T-helper 2 cell (primary cell): ENCODE measurements around the gene MINPP1.
"Not testable (repeated sequence)": the region's sequence is repeated elsewhere in the genome, so short reads cannot be mapped to it uniquely, and the experiment has no call there.

Source experiments
- DNase-seq, 5 experiments: peaks; one replicate each; pipeline versions ENCODE4 v3.0.0 to v3.0.0-alpha.2; 2012 to 2022
- total RNA-seq, 2 donors: gene quantifications; one replicate each; lab custom pipeline; 2026; lab: John Stamatoyannopoulos, UW

The MINPP1 gene, protein sequence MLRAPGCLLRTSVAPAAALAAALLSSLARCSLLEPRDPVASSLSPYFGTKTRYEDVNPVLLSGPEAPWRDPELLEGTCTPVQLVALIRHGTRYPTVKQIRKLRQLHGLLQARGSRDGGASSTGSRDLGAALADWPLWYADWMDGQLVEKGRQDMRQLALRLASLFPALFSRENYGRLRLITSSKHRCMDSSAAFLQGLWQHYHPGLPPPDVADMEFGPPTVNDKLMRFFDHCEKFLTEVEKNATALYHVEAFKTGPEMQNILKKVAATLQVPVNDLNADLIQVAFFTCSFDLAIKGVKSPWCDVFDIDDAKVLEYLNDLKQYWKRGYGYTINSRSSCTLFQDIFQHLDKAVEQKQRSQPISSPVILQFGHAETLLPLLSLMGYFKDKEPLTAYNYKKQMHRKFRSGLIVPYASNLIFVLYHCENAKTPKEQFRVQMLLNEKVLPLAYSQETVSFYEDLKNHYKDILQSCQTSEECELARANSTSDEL
- 2.2 to 5.5 reads per million in 2 donors for total RNA-seq

DNA sequence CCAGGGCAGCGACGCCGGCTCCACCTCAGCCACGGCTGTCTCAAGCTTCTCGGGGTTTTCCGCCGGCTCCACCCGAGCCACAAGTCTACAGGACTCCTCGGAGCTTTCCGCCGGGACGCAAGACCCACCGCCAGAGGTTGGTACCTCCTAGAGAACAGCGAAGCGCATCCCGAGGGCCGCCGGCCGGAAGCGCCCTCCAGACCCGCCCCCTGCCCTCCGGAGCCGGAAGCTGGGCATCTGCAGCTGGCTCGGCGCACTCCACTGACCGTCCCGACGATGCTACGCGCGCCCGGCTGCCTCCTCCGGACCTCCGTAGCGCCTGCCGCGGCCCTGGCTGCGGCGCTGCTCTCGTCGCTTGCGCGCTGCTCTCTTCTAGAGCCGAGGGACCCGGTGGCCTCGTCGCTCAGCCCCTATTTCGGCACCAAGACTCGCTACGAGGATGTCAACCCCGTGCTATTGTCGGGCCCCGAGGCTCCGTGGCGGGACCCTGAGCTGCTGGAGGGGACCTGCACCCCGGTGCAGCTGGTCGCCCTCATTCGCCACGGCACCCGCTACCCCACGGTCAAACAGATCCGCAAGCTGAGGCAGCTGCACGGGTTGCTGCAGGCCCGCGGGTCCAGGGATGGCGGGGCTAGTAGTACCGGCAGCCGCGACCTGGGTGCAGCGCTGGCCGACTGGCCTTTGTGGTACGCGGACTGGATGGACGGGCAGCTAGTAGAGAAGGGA lies at the start of gene MINPP1:
TSS of gene MINPP1 (plus strand) at position 254 of the 726 bp plus-strand sequence. CDS start at position 277, 23 bp downstream.
- peak; percentile 25 to 78 (median 58) for DNase-seq

DNA sequence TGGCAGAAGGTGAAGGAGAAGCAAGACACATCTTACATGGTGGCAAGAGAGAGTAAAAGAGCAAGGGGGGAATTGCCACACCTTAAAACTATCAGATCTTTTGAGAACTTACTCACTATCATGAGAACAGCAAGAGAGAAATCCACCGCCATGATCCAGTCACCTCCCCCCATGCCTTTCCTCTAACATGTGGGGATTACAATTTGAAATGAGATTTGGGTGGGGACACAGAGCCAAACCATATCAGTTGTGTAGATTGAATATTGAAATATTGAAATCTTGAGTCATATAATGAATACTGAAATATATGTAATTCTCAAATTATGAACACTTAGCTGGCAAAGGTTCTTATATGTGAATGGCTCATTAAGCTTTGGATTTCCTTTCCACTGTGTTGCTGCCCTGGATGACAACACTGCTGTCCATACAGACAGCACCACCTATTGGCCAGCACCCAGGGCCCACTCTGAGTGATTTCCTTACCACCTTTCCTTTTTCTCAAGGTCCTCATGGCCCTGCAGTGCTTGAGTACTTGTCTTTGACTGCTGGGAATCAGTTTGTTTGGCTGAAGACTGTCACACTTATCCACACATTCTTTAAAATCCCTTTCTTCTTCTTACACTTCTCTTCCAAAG lies 48.0 kb upstream of the MINPP1 start:
- not testable (repeated sequence) for DNase-seq

DNA sequence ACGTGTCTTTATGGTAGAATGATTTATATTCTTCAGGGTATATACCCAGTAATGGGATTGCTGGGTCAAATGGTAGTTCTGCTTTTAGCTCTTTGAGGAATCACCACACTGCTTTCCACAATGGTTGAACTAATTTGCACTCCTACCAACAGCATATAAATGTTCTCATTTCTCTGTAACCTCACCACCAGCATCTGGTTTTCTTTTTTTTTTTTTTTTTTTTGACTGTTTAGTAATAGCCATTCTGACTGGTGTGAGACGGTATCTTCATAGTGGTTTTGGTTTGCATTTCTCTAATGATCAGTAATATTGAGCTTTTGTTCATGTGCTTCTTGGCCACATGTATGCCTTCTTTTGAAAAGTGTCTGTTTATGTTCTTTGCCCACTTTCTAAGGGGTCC lies 42.9 kb upstream of the MINPP1 start:
- not testable (repeated sequence) for DNase-seq

DNA sequence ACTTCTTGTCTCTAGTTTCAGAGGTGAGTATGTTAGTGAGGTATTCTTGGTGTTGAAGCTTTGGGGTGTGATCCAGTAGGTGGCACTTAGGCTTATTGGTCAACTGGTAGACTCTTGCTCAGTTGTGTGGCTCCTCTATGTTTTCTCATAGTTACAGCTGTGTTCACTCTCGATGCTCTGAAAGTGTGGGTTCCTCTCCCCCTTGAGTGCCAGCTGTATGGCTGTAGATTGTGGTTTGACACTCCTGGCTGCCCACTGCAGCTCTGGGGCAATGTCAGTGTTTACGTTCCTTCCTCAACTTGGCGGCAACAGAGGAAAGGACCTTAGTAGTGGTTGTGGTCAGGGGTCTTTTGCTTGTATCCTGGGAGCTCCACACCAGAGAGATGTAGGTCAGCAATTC lies 37.8 kb upstream of the MINPP1 start:
- DNase-seq = not testable (repeated sequence)

DNA sequence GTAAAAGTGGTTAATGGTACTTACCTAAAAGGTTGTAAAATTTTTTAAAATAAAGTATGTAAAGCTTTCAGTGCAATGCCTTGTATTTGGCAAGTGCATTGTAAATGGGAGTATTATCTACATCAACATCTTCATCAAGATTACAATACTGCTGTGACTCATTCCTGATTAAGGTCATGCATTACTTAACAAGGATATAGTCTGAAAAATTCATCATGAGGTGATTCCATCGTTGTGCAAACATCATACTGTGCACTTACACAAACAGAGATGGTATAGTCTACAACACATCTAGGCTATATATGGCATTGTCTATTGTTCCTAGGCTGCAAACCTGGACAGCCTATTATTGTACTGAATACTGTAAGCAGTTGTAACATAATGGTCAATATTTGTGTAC lies 16.0 kb upstream of the MINPP1 start:
- not testable (repeated sequence) for DNase-seq

DNA sequence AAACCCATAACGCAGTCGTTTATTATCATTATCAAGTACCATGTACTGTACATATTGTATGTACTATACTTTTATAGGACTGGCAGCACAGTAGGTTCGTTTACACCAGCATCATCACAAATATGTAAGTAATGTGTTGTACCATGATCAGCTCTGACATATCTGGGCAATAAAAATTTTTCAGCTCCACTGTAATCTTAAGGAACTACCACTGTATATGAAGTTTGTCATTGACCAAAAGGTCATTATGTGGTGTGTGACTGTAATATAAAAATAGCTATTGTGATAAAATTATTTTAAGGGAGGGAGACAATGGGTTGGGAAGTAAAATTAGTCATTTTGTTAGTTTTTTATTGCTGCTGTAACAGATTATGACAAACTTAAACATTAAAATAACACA lies 14.4 kb upstream of the MINPP1 start:
- not testable (repeated sequence) for DNase-seq

DNA sequence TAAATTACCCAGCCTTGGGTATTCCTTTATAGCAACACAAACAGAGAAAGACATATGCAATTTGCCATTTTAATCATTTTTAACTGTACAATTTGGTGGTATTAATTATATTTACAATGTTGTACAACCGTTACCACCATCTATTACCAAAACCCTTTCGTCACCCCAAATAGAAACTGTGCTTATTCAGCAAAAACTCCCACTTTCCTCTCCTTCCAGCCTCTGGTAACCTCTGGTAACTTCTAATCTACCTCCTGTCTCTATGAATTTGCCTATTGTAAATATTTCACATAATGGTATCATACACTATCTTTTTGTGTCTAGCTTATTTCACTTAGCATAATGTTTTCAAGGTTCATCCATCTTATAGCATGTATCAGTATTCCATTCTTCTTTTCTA lies 12.2 kb upstream of the MINPP1 start:
- DNase-seq = not testable (repeated sequence)

DNA sequence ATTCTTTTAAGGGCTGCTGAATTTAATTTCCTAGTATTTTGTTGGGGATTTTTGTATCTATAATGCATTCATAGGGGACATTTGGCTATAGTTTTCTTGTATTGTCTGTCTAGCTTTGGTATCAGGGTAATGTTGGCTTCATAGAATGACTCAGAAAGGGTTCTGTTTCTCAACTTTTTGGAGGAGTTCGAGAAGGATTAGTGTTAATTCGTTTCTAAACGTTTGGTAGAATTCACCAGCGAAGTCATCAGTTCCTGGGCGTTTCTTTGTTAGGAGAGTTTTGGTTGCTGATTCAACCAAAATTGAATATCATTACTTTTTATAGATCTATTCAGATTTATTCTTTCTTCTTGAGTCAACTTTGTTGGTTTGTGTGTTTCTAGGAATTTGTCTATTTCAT lies 9.2 kb upstream of the MINPP1 start:
- not testable (repeated sequence) for DNase-seq

DNA sequence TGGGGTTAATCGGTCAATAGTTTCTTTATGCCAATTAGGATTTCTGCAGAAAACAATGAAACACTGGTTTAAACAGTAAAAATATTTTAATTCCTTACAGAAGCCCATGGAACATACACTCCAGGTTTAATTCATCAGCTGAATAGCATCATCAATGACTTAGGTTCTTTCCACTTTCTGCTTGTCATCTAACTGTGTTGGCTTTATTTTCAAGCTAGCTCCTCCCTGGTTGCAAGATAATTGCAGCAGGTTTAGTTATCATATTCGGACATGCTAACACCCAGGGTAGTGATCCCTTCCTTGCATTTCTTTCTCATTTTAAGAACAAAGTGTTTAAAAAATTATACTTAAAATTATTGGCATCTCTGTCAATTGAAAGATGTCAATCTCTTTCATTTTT lies 7.3 kb upstream of the MINPP1 start:
- DNase-seq = not testable (repeated sequence)

DNA sequence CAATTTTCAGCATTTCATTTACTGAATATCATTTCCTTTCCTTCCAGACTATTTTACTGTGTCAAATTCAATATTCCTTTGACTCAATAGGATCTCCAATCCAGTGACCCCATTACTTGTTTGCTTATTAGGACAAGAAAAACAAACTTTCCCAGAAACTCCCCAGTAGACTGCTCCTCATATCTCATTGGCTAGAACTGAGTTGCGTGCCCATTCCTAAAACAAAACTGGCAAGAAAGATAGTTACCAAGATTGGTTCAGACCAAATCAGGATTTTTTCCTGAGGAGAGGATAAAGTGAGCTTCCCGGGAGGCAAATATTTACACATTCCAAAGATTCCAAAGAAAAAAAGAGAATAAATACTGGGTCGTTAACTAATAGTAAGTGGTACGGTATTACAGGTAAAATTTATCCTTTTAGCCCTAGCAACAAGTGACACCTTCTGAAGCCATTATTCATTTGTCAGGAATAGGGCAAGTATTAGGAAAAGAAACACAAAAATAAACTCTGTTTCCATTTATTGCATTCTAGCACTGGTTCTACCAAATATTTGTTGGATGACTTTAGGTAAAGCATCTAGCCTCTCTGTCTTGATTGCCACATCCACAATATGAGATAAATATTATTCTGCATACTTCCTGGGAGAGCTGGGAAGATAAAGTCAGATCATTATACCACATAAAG lies 6.4 kb upstream of the MINPP1 start:
- DNase-seq = not testable (repeated sequence)

DNA sequence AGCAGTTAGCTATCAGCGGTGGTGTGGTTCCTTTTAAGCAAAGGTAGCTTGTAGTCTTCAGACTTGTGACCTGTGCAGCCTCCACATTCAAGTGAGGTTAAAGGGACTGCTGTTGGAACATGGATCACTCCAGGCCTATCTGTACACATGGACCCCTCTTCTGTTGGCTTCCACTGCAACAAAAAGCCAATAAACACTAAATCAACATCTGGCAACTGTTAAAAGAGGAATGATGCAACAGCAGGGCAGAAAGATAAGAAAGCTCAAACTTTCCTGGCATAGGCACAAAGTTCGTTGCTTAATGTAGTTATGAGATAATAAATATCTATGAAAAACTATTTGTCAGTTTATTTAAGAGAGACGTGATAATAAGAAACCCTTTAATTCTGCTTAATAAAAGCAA lies 4.0 kb upstream of the MINPP1 start:
- no peak for DNase-seq

DNA sequence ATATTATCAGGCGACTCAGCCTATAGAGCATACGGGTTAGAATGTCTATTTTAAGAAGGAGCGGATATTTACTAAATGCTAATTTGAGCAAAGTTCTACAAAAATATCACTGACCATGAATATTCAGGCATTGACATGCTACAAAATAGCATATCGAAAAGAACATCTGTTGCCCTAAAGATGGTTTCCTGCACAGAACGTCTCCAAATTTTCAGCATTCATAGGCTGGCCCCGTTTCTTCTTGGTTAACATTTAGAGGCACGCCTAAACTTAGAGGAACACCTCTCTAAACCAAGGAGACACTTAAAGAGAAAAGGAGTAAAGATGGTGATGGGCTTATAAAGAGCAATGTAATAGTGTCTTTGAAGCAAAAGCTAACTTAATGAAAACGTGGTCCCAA lies 1.3 kb upstream of the MINPP1 start:
- DNase-seq = no peak

DNA sequence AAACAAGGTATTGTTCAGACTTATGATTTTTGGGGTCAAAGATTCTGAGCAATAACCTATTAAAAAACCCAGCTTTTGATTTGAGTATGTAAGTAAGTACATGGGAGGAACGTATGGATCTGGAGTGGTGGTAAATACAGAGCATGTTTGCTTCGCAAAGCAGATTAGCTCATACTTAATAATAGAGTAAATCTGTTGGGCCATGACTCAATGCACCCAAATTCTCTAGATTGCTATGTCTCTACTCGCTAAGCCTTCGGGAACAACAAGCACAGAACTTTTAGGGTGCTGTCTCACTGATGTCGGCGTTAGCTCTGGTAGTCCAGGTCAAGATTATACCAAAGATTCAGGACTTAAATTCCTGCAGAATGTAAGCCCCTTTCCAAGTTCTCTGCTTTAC lies 807 bp upstream of the MINPP1 start:
- no peak for DNase-seq

DNA sequence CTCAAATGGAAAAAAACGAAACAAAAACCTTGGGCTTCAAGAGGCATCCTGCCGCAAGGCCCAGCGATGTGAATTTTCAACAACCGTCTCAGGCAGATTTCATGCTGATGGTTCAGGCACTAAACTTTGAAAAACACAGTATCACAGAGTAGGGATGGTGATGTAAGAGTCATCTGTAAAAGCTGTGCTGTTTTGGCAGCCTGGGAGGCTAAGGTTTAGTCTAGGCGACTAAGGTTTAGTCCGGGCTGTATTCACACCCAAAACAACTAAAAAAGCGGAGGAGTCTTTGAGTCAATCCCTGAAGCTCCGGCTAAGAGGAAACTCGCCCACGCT lies 420 bp upstream of the MINPP1 start:
- no peak for DNase-seq

DNA sequence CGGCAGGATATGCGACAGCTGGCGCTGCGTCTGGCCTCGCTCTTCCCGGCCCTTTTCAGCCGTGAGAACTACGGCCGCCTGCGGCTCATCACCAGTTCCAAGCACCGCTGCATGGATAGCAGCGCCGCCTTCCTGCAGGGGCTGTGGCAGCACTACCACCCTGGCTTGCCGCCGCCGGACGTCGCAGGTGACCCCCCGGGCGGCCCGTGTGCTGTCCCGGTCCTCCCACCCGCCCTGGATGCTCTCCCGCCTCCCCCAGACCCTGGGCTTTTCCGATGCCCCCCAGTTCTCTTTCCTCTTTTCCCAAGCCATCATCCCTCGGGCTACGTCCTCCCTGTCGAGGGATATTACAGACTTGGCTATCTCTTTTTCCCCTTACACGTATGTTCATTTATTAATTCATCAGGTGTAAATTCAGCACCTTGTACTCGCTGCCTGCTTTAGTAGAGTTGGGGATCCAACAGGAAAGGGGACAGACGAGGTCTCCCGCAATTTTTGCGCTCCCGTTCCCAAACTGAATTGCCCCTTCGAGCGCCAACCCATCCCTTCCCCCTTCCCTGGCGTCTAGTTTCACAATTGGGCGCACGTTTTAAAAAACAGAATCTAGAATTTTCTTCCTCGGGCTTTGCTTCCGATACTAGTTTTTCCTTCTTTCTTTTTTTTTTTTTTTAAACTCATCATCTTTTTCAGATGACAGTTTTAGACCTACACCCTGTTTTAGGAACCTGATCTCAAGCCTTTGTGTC lies 846 bp downstream of the MINPP1 start:
- peak in 4 of 5 experiments; percentile 9 to 58 (median 15) for DNase-seq

DNA sequence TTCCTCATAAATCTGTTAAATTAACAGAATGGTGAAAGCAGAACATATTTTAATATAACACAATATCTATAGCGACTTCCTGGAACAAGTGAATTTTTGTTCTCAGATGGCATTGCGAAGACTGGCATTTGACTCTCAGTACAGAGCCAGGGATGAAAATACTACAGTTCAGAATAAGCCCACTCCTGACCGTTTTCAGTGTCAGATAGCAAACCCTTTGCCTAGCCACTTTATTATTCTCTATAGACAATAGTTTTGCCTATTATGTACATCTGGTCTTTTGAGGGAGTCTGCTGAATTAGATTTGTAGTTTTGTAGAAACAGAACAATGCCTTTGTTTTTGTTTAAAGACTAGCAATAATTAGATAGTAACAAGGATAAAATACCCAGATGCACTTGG lies 2.3 kb downstream of the MINPP1 start:
- no peak for DNase-seq

DNA sequence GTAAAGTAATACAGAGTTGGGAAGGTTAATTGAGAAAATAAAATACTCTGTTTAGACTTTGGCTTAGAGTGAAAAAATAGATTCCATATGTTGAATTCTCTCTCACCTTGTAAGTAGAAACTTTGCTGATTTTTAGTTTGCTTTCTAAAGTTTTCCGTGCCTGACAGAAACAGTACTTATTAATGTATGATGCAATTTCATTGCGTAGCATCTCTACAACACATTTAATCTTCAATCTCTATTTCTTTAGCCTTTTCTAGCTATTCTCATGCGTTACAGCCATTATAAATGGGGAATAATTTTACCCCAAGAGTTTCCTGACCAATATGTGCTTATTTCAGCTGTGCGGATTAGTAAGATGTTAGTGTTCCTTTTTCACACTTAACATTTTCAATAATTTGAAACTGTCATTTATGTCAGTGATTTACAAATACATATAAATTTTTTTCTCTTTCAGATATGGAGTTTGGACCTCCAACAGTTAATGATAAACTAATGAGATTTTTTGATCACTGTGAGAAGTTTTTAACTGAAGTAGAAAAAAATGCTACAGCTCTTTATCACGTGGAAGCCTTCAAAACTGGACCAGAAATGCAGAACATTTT lies 3.3 kb downstream of the MINPP1 start:
- DNase-seq = no peak

DNA sequence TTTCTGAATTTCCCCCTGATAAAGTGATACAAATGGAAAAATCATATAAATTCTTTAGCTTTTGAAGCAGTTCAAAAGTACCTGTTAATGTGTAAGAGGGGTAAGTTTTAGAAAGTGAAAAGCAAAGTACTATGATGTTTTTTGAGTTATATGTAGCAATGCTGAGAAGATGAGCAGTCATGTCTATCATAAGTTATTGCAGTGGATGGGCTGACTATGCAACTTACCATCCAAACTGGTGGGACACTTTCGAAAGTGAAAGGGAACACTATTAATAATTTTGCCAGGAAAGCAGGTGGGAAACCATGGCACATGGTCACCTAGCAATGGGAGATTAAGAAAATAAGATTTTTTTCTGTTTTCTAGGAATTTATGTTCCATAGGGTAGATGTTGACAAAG lies 4.1 kb downstream of the MINPP1 start:
- no peak for DNase-seq

DNA sequence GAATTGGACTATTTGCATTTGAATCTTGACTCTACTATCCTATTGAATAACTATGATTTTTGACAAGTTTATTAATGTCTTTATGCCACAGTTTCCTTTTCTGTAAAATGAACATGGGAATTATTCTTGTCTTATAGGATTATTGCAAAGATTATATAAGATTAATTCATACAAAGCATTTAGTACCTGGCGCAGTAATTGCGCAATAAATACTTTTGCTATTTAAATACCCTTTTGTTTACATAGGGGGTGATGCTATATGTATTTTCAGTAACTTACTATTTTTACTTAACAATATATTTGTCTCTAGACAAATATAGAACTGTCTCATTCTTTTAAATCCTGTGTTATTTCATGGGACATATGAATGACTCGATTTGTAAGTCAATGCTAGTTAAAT lies 5.3 kb downstream of the MINPP1 start:
- no peak for DNase-seq

DNA sequence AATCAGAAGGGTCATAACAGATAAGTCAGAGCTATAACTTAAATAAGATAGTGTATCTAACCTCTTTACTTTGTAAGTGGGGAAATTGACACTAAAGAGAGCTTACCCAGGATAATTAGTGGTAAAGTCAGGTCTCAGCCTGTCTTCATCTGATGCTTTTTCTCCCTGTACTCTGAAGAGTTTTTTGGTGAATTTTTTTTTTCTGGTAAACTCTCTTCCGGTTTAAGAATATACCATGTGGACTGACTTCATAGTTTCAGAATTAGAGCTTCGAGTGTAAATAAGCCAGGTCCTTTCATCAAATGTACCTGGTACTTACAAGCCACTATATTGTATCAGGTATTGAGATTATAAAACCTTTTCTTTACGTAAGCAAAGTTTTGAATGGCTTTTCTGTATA lies 6.8 kb downstream of the MINPP1 start:
- no peak for DNase-seq

DNA sequence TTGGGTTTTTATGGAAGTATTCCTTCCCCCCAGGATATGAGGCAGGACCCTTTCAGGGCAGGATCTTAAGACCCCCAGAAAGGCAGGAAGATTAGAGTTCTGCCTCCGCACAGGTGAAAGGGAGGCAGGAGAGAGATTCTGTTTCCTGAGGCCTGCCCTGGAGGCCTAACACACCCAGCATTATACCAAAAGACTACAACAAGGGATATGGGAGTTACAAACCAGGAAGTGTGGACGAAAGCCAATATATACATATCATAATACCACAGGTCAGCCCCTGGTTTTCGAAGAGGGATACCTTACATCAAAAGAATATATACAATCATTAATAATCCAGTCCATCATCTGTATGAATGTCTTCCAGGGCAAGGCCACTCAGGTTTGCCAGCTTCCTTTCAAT lies 14.2 kb downstream of the MINPP1 start:
- no peak for DNase-seq

DNA sequence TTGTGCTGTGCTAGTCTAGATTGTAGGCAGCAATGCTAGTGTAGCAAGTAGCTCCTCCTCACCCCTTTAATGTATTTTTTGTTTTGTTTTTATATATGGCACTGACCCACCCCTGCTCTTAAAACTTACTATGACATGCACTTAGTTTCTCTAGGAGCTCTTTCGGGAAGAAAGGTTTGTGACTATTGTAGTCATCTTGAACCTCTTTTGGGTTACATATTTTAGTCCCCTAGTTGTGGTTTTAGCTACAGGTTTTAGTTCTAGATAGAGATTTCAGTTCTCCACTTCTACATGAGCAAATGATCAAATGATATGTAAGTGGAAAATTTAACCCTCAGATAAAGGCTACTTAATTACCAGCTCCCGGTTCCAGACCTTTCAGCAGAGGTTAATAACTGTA lies 14.9 kb downstream of the MINPP1 start:
- peak in 1 of 5 experiments; percentile 44 for DNase-seq
